Heart left ventricle (tissue), 16 donors: ENCODE data around the gene PTPN12. TPM values are rescaled to one million over a fixed set of nuclear protein-coding genes. Genes with fewer than 3 reads are reported as not detected.
A peak's percentile ranks its signal among the peaks of the same experiment; 100 is the strongest.

ENCODE experiments used
- ATAC-seq, 4 donors: fragments of 200-7000 bp; cut with Tn5 transposase; one replicate each; pipeline ENCODE4 v1.9.1; 2020 to 2022; ENCODE audit warnings: moderate library complexity in 4 of 4, mild to moderate bottlenecking in 3 of 4, moderate number of reproducible peaks in 1 of 4
- DNase-seq, 5 donors: peaks; one replicate each; pipeline ENCODE4 v3.0.0-alpha.2; 2020
- H3K27ac ChIP-seq, 12 donors: fragments of 200-600 bp; sonication (generic) in 4 of 12; one replicate each; pipeline versions ENCODE4 v1.5.0 to v1.8.0; 2016 to 2022; ENCODE audit warnings: mild to moderate bottlenecking in 2 of 12
- H3K27me3 ChIP-seq, 9 donors: fragments of 200-600 bp; sonication (generic) in 2 of 9; one replicate each; pipeline versions ENCODE4 v1.5.1 to v1.8.0; 2016 to 2022; ENCODE audit warnings: mild to moderate bottlenecking in 3 of 9
- H3K36me3 ChIP-seq, 9 donors: fragments of 200-600 bp; sonication (generic) in 2 of 9; one replicate each; pipeline versions ENCODE4 v1.5.0 to v1.8.0; 2018 to 2022; ENCODE audit warnings: mild to moderate bottlenecking in 2 of 9
- H3K4me1 ChIP-seq, 12 donors: fragments of 200-600 bp; sonication (generic) in 4 of 12; one replicate each; pipeline versions ENCODE4 v1.5.0 to v1.8.0; 2016 to 2022; ENCODE audit warnings: mild to moderate bottlenecking in 3 of 12
- H3K4me3 ChIP-seq, 12 donors: fragments of 200-600 bp; sonication (generic) in 4 of 12; one replicate each; pipeline versions ENCODE4 v1.5.0 to v1.8.0; 2017 to 2022; ENCODE audit warnings: mild to moderate bottlenecking in 9 of 12, moderate library complexity in 4 of 12
- H3K9me3 ChIP-seq, 12 donors: fragments of 200-600 bp; sonication (generic) in 4 of 12; one replicate each; pipeline versions ENCODE4 v1.5.0 to v1.8.0; 2016 to 2022; ENCODE audit warnings: mild to moderate bottlenecking in 1 of 12
- POLR2A ChIP-seq, 2 donors: fragments of 450-650 bp; IDR thresholded peaks; one replicate each; pipeline ENCODE4 v1.6.1; 2017; ENCODE audit warnings: antibody characterized with exemption in 2 of 2, mild to moderate bottlenecking in 2 of 2, moderate library complexity in 2 of 2
- WGBS, 4 donors: extraction: QIAGEN DNeasy Blood & Tissue Kit in 2 of 4; methylation state at CpG; one replicate each; pipeline versions ENCODE4 v1.1.5 to v1.1.7; 2013 to 2018; 5-methylcytosine and 5-hydroxymethylcytosine counted together
- intact Hi-C, 10 donors: fragments of 100-400 bp; cut with DNase I; formaldehyde crosslinking; loops; one replicate each; pipeline versions ENCODE4 v1.11.1 to v1.14.2; 2022
- polyA plus RNA-seq, 2 donors: library from polyadenylated mRNA; stranded (reverse); fragments of 200-250 nt; gene quantifications; one replicate each; pipeline ENCODE4 v1.2.3, GENCODE V29; 2013
- total RNA-seq, 9 donors: library from RNA; depleted of rRNA in 2 of 9; stranded (reverse); fragments of >200 nt in 2 of 9; fragmentation: NEBNext Ultra II Directional in 3 of 9; extraction: Animal tissue kit (Norgen Biotek cat#: 25700) in 3 of 9; gene quantifications; one replicate each; pipeline versions ENCODE4 v1.1.0 to v1.2.4, GENCODE V29; 2016 to 2023
- TF ChIP-seq, protein P1 (sequence below), 12 donors: fragments of 200-600 bp; sonication (generic) in 4 of 12; IDR thresholded peaks; one replicate each; pipeline versions ENCODE4 v1.5.0 to v1.8.0; 2018 to 2022; ENCODE audit warnings: antibody characterized with exemption in 12 of 12, mild to moderate bottlenecking in 5 of 12
- donor health status: ischemic (EF 13 %, LVEDD 7.1; RV severe dilation, severe dysfunction).
- donor health status: healthy with polysubstance abuse.
- donor health status: DM: no; HTN: yes; CAD: no.
- donor health status: DM: no; HTN: no; CAD: no.
- donor health status: ischemic (EF 25% LVEDD 6.9; RV normal size, moderate dysfunction).
- donor health status: ischemic (EF 25% LVEDD 5.7; RV mildly dilated, moderate dysfunction).
- donor health status: healthy.
- donor health status: DM: yes; HTN: yes; CAD: no.
- donor health status: ischemic (EF 35%, LVEDD 5.7; RV mildly dilated, moderate dysfunction).
- donor health status: nonischemic (EF 11% LVEDD 7.7; RV severe dilation, severe dysfunction).
- donor health status: DM: yes; HTN: yes; CAD: no.
- donor health status: PGD.
- donor health status: ischemic (EF 29% LVEDD 5.4; RV normal size, mild dysfunction).
- donor health status: nonischemic (EF 23%, LVEDD 6.1; RV moderate dilation, normal function).

Gene PTPN12
- total and polyA plus RNA-seq, 11 donors: 33.9 to 83.9 (median 41.9) TPM

DNA sequence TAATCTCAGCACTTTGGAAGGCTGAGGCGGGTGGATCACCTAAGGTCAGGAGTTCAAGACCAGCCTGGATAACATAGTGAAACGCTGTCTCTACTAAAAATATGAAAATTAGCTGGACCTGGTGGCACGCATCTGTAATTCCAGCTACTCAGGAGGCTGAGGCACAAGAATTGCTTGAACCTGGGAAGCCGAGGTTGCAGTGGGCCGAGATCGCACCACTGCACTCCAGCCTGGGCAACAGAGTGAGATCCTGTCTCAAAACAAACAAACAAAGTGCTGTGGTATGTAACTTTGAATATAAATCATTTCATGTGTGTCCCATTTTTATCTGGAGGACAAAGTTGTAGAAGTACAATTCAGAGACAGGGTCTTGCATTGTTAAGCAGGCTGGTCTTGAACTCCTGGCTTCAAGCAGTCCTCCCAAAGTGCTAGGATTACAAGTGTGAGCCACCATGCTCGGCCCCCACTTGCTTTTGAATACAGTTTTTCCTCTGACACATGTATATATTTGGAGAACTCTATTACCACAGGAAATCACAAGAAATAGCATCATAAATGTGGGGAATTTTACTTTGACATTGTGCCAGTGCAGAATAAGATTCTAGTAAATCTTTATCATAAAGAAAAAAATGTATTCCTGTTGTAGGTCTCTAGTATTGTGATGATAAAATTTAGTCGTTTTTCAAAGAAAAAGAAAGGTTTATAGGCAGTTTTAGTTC lies 32.6 kb downstream of the PTPN12 start:
- no peaks in the 10 kb centered on the region for H3K9me3 ChIP-seq
- peaks cover 0 to 61% (median 17%) of the 10 kb centered on the region in 12 donors for H3K4me1 ChIP-seq
- H3K27ac ChIP-seq: peak overlapping the region in 1 of 12 donors; percentile 76
- no peak for DNase-seq
- H3K27me3 ChIP-seq: no peaks in the 10 kb centered on the region
- H3K4me3 ChIP-seq: no peak overlapping the region
- TF ChIP-seq POLR2A (IDR thresholded peaks at IDR 0.05): no peak
- TF ChIP-seq, protein P1, sequence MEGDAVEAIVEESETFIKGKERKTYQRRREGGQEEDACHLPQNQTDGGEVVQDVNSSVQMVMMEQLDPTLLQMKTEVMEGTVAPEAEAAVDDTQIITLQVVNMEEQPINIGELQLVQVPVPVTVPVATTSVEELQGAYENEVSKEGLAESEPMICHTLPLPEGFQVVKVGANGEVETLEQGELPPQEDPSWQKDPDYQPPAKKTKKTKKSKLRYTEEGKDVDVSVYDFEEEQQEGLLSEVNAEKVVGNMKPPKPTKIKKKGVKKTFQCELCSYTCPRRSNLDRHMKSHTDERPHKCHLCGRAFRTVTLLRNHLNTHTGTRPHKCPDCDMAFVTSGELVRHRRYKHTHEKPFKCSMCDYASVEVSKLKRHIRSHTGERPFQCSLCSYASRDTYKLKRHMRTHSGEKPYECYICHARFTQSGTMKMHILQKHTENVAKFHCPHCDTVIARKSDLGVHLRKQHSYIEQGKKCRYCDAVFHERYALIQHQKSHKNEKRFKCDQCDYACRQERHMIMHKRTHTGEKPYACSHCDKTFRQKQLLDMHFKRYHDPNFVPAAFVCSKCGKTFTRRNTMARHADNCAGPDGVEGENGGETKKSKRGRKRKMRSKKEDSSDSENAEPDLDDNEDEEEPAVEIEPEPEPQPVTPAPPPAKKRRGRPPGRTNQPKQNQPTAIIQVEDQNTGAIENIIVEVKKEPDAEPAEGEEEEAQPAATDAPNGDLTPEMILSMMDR (IDR thresholded peaks at IDR 0.05): no peak
- WGBS, 4 donors: 84 to 89% (median 86%) methylated on average over 8 of the region's 8 CpGs
- intact Hi-C loops: loop anchor here in 1 of 10 donors (5.0 kb wide), 1 partner anchor 32 kb away; the partner anchor contains the start of gene PTPN12
- H3K36me3 ChIP-seq: peaks cover 0 to 44% (median 33%) of the 10 kb centered on the region in 9 donors
- no peak for ATAC-seq

DNA sequence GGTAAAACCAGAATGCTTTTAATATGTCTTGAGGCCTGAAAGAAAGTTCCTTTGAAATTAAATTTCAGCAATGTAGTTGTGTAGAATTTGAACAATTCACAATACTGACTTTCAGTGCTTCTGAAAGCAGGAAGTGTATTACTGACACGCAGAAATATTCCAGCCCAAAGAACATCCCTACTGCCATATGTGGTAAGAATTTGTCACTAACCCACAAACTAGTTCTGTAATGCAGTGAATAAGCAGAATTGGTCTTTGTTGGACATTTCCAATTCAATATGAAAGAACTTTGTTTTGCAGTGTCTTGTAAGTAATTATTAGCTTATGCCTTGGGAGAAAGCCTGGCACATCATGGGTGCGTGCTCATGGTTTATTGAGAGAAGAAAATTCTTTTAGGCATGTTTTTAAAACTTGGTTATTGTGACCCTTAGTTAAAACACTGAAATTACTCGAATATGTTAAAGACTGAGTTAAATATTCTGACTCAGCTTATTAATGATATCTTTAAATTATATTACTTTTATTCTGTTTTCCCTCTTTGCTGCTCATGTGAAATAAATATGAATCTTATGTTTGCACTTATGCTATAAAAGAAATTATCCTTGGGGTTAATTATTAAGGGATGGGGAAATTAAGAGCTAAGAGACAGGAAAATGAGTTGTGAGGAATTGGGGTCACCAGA lies 33.4 kb downstream of the PTPN12 start:
- DNase-seq: no peak
- peak in 3 of 4 donors; percentile 53 to 73 (median 68) for ATAC-seq
- 72 to 78% (median 76%) methylated on average over 3 of the region's 3 CpGs for WGBS, 4 donors
- peaks cover 0 to 57% (median 15%) of the 10 kb centered on the region in 12 donors for H3K4me1 ChIP-seq
- H3K27ac ChIP-seq: peak overlapping the region in 1 of 12 donors; percentile 76
- H3K36me3 ChIP-seq: peaks cover 0 to 52% (median 39%) of the 10 kb centered on the region in 9 donors
- no peaks in the 10 kb centered on the region for H3K9me3 ChIP-seq
- intact Hi-C loops: loop anchor here in 1 of 10 donors (5.0 kb wide), 1 partner anchor 33 kb away; the partner anchor contains the start of gene PTPN12
- TF ChIP-seq, protein P1 (IDR thresholded peaks at IDR 0.05): no peak
- no peak for TF ChIP-seq POLR2A (IDR thresholded peaks at IDR 0.05)
- no peaks in the 10 kb centered on the region for H3K27me3 ChIP-seq
- no peak overlapping the region for H3K4me3 ChIP-seq

DNA sequence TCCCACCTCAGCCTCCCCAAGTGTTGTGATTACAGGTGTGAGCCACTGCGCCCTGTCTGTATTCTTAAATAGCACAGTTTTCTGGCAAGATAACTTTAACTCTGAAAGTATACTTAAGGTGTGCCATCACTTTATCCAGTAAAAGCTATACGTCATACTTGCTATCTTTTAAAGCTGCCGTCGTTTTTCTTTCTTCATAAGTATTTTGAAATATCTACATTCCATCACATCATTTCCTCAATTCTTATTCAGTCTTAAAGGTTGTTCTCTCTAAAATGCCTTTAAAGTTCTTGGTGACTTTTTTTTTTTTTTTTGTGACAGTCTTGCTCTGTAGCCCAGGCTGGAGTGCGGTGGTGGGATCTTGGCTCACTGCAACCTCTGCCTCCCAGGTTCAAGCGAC lies 34.7 kb downstream of the PTPN12 start:
- Histone ChIP-seq H3K9me3 (no peaks in the 10 kb centered on the region), H3K4me1 (peaks cover 0 to 44% (median 8%) of the 10 kb centered on the region in 12 donors), H3K27me3 (no peaks in the 10 kb centered on the region), H3K4me3 (no peak overlapping the region), H3K36me3 (peaks cover 0 to 64% (median 52%) of the 10 kb centered on the region in 9 donors), H3K27ac (no peak overlapping the region)
- ATAC-seq (no peak), DNase-seq (no peak)
- TF ChIP-seq, protein P1 (IDR thresholded peaks at IDR 0.05): no peak
- TF ChIP-seq POLR2A (IDR thresholded peaks at IDR 0.05): no peak
- intact Hi-C loops: loop anchor here in 1 of 10 donors (5.0 kb wide), 1 partner anchor 34 kb away; the partner anchor contains the start of gene PTPN12
- WGBS, 4 donors: 92 to 94% (median 93%) methylated on average over 6 of the region's 6 CpGs

DNA sequence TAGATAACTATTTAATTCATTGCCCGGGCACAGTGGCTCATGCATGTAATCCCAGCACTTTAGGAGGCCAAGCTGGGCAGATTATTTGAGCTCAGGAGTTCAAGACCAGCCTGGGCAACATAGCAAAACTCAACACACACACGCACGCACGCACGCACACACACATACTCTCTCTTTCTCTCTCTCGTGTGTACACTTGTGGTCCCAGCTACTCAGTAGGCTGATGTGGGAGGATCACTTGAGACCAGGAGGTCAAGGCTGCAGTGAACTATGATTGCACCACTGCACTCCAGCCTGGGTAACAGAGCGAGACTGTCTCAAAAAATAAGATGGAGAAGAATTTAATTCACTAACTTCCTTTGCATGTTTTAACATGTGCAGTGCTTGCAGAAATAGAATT lies 38.1 kb downstream of the PTPN12 start:
- peaks cover 0 to 38% (median 7%) of the 10 kb centered on the region in 12 donors for H3K4me1 ChIP-seq
- H3K27me3 ChIP-seq: no peaks in the 10 kb centered on the region
- 84 to 93% (median 89%) methylated on average over 7 of the region's 7 CpGs for WGBS, 4 donors
- H3K27ac ChIP-seq: no peak overlapping the region
- ATAC-seq (no peak), DNase-seq (no peak)
- intact Hi-C loops: loop anchor here in 2 of 10 donors (5.0 kb wide), 1 partner anchor 33 kb away; no protein-coding TSS in a partner anchor
- H3K4me3 ChIP-seq: no peak overlapping the region
- no peak for TF ChIP-seq POLR2A (IDR thresholded peaks at IDR 0.05)
- TF ChIP-seq, protein P1 (IDR thresholded peaks at IDR 0.05): no peak
- H3K9me3 ChIP-seq: no peaks in the 10 kb centered on the region
- peaks cover 0 to 73% (median 60%) of the 10 kb centered on the region in 9 donors for H3K36me3 ChIP-seq
